Type B pancreatic cell (in vitro differentiated cells): ENCODE measurements around the gene IL18R1. TPM values are rescaled to one million over a fixed set of nuclear protein-coding genes. Genes with fewer than 3 reads are reported as not detected.
A peak's percentile ranks its signal among the peaks of the same experiment; 100 is the strongest.

Source experiments
- DNase-seq: peaks from one replicate; pipeline ENCODE4 v3.0.0; 2021; ENCODE audit warnings: mixed read lengths; ENCODE audit not compliant: unreplicated experiment; ENCODE audit errors: extremely low spot score
- H3K27ac Mint-ChIP-seq: 2 replicates; pipeline ENCODE4 v1.8.0; 2021; ENCODE audit warnings: mild to moderate bottlenecking, mixed read lengths
- H3K27me3 Mint-ChIP-seq: 2 replicates; pipeline ENCODE4 v1.8.0; 2021; ENCODE audit warnings: mixed read lengths
- H3K36me3 Mint-ChIP-seq: 2 replicates; pipeline ENCODE4 v1.8.0; 2021; ENCODE audit warnings: mixed read lengths
- H3K4me1 Mint-ChIP-seq: one replicate; pipeline ENCODE4 v1.8.0; 2021; ENCODE audit warnings: mixed read lengths; ENCODE audit not compliant: unreplicated experiment
- H3K4me3 Mint-ChIP-seq: 2 replicates; pipeline ENCODE4 v1.8.0; 2021; ENCODE audit warnings: mild to moderate bottlenecking, mixed read lengths
- H3K9me3 Mint-ChIP-seq: 2 replicates; pipeline ENCODE4 v1.8.0; 2021; ENCODE audit warnings: mixed read lengths
- CTCF ChIP-seq: fragments of 200-600 bp; sonication (generic); conservative IDR thresholded peaks from 2 replicates; pipeline ENCODE4 v1.5.0; 2021; ENCODE audit warnings: antibody characterized with exemption, mild to moderate bottlenecking
- microRNA-seq: library from miRNA; unstranded; fragments of <30 nt; microRNA quantifications from one replicate; pipeline ENCODE4, GENCODE V29; 2020
- total RNA-seq: library from RNA; stranded (reverse); gene quantifications from 2 replicates; pipeline ENCODE4 v1.2.1, GENCODE V29; 2021; ENCODE audit warnings: low replicate concordance

Gene IL18R1
- total RNA-seq, 1 donor from 2014 or later: 5.8 TPM

GRCh38 chr2:102438578-102438977 is 83.0 kb downstream of the IL18R1 start:
- no peak overlapping the region for H3K4me3 Mint-ChIP-seq
- no peak for TF ChIP-seq CTCF

GRCh38 chr2:102439065-102439695 is 83.6 kb downstream of the IL18R1 start:
- H3K9me3 Mint-ChIP-seq: no peaks in the 10 kb centered on the region
- no peak overlapping the region for H3K27ac Mint-ChIP-seq
- no peak for TF ChIP-seq CTCF
- H3K27me3 Mint-ChIP-seq: peaks cover 6% of the 10 kb centered on the region
- no peak overlapping the region for H3K4me3 Mint-ChIP-seq
- peaks cover 4% of the 10 kb centered on the region for H3K4me1 Mint-ChIP-seq
- DNase-seq: no peak
- H3K36me3 Mint-ChIP-seq: no peaks in the 10 kb centered on the region

More at GRCh38 chr2:102438578-102438977, 83.0 kb downstream of the IL18R1 start:
- Mint-ChIP-seq H3K36me3 (no peaks in the 10 kb centered on the region), H3K4me1 (peaks cover 4% of the 10 kb centered on the region), H3K27ac (no peak overlapping the region), H3K27me3 (peaks cover 6% of the 10 kb centered on the region), H3K9me3 (no peaks in the 10 kb centered on the region)
- DNase-seq: no peak

GRCh38 chr2:102442967-102443828 is 87.6 kb downstream of the IL18R1 start:
- H3K36me3 Mint-ChIP-seq: no peaks in the 10 kb centered on the region
- H3K9me3 Mint-ChIP-seq: no peaks in the 10 kb centered on the region
- DNase-seq: no peak
- no peaks in the 10 kb centered on the region for H3K4me1 Mint-ChIP-seq
- H3K4me3 Mint-ChIP-seq: no peak overlapping the region
- peak; percentile 82 for TF ChIP-seq CTCF
- no peak overlapping the region for H3K27ac Mint-ChIP-seq
- peaks cover 9% of the 10 kb centered on the region for H3K27me3 Mint-ChIP-seq

- Mint-ChIP-seq H3K4me1 (no peaks in the 10 kb centered on the region), H3K9me3 (no peaks in the 10 kb centered on the region), H3K4me3 (no peak overlapping the region), H3K36me3 (no peaks in the 10 kb centered on the region), H3K27me3 (peaks cover 9% of the 10 kb centered on the region), H3K27ac (no peak overlapping the region)
- DNase-seq: no peak
- TF ChIP-seq CTCF: no peak
Measured at GRCh38 chr2:102444233-102444632, 88.6 kb downstream of the IL18R1 start.

- no peak for DNase-seq
- Mint-ChIP-seq H3K27ac (no peak overlapping the region), H3K36me3 (no peaks in the 10 kb centered on the region), H3K9me3 (no peaks in the 10 kb centered on the region), H3K27me3 (peaks cover 9% of the 10 kb centered on the region), H3K4me1 (no peaks in the 10 kb centered on the region), H3K4me3 (no peak overlapping the region)
- no peak for TF ChIP-seq CTCF
Measured at GRCh38 chr2:102446936-102447335, 91.3 kb downstream of the IL18R1 start.

Small RNA genes lying within 50 kb of the gene (microRNA-seq; reads per million reads assigned to microRNA genes)
- gene MIR4772: 0.83 reads per million

Other genes with a start within 250 kb of the IL18R1 start
- gene IL1R1, start 213.1 kb upstream of the IL18R1 start, total RNA-seq: 15.8 and 31.7 TPM in 2 replicates
- gene IL1RL2, start 168.8 kb upstream of the IL18R1 start, total RNA-seq: 1.0 and 2.0 TPM in 2 replicates
- gene IL1RL1, start 44.2 kb upstream of the IL18R1 start, total RNA-seq: not detected in 2 replicates
- 1.2 and 2.5 TPM in 2 replicates for gene IL18RAP, start 67.4 kb downstream of the IL18R1 start, total RNA-seq
- 3.1 and 7.9 TPM in 2 replicates for gene SLC9A4, start 117.4 kb downstream of the IL18R1 start, total RNA-seq